Activated T-cell treated with anti-CD3 and anti-CD28 coated beads, Interleukin-2, amount 50 U/mL, for 1 hour (primary cell): Measurements from ENCODE around the gene TNFRSF4.
"Not testable (repeated sequence)": the region's sequence is repeated elsewhere in the genome, so short reads cannot be mapped to it uniquely, and the experiment has no call there.

ENCODE experiments used
- DNase-seq: peaks from one replicate; pipeline ENCODE4 v3.0.0-alpha.2; 2020

Gene TNFRSF4

GRCh38 chr1:1213345-1214265, at the start of gene TNFRSF4:
Gene TNFRSF4 (minus strand): TSS chr1:1214153. CDS start chr1:1214127, 26 bp downstream.
- peak; percentile 62 for DNase-seq

DNA sequence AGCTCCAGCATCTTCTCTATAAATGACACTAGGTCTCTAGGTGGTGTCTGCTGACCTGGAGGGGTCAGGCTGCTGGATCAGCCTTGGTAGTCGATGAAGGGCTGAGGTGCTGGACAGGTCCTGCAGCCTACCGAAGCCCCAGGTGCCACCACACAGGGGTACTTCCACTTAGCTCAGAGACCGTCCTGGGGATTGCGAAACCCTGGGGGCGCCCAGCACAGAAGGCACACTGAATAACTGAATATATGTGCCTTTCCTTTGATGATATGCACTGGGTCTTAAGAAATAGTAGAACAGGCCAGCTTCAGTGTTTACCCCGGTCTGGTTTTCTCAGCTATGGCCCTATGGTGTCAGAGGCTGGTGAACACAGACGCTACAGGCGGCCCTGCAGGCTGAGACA, 48.8 kb upstream of the TNFRSF4 start:
- no peak for DNase-seq

- no peak for DNase-seq
Observed at GRCh38 chr1:1262071-1262470, 48.1 kb upstream of the TNFRSF4 start.

- DNase-seq: no peak
Observed at GRCh38 chr1:1260843-1261560, 47.0 kb upstream of the TNFRSF4 start.

DNA sequence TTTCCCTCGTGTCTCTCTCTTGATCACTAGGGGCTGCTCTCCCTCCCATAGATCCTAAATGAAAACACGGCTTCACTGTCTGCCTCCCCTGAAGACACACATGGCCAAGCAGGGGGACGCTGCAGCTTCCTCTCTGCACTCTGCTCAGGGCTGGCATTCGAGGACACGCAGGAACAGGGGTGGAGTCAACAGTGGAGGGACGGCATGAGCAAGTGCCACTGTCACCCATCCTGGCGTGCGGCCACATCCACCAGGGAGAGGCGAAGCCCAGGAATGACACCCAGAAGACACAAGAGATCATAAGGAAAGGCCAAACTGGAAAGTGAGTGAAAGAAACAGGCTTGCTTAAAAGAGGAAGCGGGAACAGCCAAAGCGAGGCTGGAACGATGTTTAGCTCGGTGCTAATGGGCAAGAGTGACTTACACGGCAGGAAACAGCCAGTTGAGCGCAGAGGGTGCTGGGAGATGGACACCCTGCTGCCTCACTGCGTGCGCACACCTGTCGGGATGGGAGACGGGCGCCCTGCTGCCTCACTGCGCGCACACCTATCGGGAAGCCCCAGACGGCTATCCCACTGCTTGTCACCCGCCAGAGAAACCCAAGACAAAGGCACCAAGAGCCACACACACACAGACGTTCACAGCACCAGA, 46.1 kb upstream of the TNFRSF4 start:
- DNase-seq: no peak

- no peak for DNase-seq
Observed at GRCh38 chr1:1259540-1259939, 45.6 kb upstream of the TNFRSF4 start.

DNA sequence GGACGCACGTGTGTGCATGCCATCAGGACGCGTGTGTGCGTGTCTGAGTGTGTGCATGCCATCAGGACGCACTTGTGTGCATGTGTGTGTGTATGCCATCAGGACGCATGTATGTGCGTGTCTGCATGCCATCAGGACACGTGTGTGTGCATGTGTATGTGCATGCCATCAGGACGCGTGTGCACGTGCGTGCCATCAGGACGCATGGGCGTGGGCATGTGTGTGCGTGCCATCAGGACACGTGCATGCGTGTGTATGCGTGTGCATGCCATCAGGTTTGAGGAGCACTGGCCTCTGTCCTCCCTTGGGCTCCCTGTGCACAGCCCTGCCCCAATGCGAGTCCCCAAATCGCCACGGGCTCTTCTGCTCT, 45.2 kb upstream of the TNFRSF4 start:
- DNase-seq: no peak

DNA sequence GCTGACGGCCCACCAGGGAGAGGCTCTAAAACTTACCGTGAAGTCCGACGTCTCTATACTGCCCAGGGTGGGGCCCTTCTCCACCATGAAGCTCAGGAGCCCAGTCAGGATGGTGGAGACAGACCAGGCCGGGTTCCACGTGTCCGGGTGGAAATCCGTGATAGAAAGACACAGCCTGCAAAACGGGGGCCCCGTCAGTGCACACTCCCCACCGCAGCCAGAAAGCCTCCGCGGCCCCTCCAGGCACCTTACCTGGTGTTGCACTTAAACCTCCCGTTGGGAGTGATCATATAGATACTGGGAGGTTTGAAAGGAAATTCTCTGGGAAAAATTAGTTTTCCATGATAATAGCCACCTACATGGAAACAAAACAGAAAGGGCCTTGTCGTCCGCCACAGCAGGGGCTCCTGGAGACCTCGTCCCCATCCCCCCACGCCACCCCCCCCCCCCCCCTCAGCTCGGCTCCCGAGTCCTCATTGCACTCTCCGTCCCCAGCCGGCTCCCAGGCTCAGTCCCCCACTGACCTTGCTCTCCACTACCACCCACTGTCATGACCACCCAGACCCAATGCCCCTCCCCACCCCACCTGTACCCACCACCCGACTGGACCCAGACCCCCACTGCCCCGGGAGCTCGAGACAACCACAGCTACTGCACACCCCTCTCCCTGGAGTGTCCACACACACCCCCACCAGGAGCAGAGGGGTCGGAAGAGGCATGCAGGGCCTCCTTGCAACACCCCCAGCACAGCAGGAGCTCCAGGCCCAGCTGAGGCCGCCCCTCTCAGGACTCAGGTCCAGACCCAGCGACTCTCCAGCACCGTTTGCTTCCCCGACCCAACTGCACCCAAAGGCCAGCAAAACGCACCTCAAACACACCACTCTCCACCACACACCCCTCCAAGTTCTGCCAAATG, 43.3 kb upstream of the TNFRSF4 start:
- no peak for DNase-seq

DNA sequence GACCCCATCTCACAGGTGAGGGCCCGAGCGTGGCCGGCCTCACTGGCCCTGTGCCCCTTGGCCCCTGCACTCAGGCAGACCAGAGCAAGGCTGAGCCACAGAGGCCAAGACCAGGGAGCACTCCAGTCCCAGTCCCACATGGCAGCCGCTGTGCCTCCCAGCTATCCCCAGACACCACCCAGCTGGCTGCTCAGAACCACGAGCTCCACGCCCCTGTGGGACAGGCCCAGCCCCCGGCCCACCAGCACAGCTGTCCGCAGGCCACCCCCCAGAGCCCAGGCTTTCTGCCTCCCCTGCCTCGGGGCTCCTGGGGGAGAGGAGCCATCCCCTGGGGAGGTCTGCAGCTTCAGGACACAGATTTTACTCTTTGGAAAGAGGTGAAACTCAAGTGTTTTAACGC, 41.7 kb upstream of the TNFRSF4 start:
- DNase-seq: no peak

DNA sequence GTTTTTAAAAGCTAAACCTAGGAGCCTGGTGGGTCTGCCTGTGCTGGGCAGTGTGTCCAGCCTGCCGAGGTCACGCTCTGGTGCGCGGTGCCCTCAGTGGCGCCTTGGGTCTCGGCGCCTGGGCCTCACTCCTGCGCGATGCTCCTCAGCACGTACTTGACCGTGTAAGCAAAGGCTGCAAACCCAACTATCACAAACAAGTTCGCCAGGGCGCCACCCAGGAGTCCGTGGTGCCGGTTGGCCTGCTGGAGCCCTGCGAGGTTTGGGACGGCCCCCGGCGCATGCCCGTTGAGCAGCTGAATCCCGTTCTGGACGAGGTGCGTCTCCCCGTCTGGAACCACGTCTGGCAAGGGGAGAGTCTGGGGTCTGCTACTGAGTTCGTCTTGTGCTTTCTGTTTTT, 41.1 kb upstream of the TNFRSF4 start:
- DNase-seq: no peak

DNA sequence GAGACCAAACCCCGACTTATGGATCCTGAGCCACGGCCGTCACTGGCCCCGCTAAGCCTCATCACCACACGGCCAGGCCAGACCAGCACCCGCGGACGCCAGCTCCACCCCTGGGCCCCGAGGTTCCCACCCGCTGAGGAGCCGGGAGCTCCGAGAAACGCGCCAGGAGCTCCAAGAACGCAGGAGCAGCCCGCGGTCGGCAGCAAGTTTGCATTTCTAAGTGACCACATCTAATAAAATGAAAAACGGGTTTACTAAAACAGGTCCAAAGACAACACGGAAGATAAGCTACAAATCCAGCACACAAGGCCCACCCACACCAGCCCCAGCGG, 40.7 kb upstream of the TNFRSF4 start:
- DNase-seq: no peak

DNA sequence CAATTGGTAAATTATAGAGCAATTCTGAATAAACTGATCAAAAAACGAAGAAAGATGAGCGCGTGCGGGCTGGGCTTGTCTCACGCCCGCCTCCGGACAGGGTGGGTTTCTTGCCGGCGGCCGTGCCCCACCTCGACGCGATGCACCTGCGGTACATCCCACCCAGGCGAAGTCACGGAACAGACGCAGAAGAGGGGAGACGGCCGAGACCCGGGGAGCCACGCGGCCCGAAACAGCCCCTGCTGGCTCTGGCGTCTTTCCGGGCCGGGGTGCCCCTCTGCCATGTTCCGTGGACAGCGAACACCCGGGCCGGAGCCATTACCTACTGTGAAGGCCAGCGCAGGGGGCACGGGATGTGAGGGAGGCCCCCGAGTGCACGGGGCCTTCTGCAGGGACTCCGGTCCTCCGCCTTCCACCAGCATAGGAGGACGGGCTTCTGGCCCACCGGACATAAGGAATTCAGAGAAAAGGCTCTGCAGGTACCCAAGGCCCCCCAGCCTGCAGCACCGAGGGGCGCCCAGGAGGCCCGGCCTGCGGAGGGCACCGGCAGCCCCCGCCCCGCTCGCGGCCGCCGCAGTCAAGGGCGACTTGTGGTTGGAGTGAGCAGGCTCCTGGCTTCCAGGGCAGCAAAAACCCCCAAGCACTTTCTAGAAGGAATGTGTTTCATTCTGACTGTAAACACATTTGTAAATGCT, 40.2 kb upstream of the TNFRSF4 start:
- DNase-seq: no peak

GRCh38 chr1:1253314-1253713, 39.4 kb upstream of the TNFRSF4 start:
- DNase-seq: no peak

GRCh38 chr1:1250786-1251284, 36.9 kb upstream of the TNFRSF4 start:
- peak; percentile 75 for DNase-seq

GRCh38 chr1:1248009-1248913, 34.3 kb upstream of the TNFRSF4 start:
- not testable (repeated sequence) for DNase-seq

GRCh38 chr1:1247341-1247913, 33.5 kb upstream of the TNFRSF4 start:
- DNase-seq: no peak

- no peak for DNase-seq
Observed at GRCh38 chr1:1246577-1247340, 32.8 kb upstream of the TNFRSF4 start, which contains the start of gene C1QTNF12. Gene C1QTNF12 (minus strand): TSS chr1:1246722. CDS start chr1:1246690, 32 bp downstream.

DNA sequence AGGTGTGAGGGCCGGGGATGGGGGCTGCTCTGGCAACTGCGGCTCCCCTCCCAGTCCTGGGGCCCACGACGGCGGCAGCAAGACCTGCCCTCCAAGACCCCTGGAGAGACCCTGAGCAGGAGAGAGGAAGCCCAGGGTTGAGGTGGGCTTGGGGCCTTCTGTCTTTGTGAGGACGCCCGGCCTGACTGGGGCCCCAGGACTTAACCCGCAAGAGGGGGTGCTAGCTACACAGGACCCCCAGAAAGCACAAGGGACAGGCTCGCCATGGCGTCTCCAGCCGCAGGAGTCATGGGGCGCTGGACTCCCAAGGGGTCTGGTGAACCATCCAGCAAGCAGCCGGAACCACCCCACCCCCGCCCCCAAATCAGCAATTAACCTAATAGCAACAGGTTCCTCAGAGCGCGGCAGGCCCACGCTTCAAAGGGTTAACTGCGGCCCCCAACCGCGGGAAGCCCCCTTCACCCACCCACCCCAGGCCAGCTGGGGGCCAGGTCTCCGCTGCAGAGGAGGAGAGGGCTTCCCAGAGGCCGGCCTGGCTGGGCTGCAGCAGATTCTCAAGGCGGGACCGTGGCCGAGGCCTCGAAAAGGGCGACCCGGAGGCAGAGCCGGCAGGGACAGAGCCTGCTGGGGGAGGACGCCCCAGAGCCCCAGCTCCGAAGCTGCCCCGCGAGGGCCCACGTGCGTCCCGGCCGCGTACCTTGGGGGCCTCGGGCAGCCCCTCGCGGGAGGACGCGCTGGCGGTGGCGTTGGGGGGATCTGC, 32.0 kb upstream of the TNFRSF4 start:
- no peak for DNase-seq
